Measurements from ENCODE around the gene SCRN2.

The SCRN2 gene

DNA sequence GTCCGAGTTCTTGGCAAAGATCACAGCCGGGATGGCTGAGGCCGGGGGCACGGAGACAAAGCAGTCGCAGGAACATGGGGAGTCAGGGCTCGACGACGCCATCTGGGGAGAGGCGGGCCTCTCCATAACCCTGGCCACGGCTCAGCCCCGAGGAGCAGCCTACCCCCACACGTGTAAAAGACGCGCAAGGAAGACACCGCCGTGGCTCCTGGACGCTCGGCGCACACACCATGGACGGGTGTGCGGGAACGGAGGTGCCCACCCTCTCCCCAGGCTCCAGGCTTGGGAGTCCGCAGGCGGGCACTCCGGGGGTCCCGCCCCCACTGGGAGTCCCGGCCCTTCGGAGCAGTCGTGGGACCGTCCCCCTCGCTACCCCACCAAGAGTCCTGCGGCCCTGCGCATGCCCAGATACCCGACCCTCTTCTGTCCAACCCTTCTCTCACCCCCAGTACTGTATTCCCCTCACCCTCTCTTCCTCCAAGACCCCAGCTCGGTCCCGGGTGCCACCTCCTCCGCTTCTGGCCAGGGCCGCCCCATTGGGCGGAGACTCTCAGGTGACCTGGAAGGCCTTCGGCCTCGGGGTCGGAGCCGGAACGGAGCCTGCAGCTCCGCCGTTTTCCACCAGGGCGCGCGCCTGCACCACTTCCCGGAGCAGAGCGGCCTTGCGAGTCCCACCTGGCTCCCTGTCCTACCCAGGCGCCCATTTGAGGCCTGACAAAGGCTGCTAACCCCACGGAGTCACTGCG lies at the start of gene SCRN2:
Gene SCRN2, minus strand, starts transcription at position 532 of the 746 bp plus-strand sequence. Its CDS starts 430 bp downstream, at position 102.
- DNase-seq (ENCODE audit: low read depth): peak; percentile 76

DNA sequence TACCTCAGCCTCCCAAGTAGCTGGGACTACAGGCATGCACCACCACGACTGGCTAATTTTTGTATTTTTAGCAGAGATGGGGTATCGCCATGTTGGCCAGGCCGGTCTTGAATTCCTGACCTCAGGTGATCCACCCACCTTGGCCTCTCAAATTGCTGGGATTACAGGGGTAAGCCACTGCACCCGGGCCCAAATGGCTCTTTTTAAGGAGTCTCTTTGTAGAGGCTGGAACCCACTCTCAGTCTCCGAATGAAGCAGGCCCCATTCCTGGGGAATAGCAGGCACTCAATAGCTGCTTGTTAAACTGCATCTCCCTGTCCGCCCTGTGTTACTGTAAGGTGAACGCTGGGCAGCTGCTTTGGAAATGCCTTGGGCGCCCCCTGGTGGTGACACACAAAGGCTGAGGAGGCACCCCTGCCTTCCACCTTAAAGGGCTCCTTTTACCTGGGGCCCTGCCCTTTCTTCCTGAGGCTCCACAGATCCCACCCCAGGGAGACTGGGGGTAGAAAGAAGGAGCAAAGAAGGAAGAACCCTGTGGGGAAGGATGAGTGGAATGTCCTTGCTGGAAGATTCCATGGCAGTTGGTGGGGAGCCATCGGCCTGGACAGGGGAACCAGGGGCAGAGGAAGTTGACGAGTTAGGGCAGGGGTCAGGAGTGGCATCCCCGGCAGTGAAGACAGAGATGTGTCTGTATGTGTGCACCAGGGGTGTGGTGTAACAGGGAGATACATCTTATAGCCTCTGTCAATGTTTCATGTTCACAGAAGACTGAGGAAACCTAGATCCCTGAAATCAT lies 48.9 kb upstream of the SCRN2 start:
- DNase-seq (ENCODE audit: low read depth): peak; percentile 82

GRCh38 chr17:47888293-47888692 lies 47.2 kb upstream of the SCRN2 start:
- no peak for DNase-seq (ENCODE audit: low read depth)

DNA sequence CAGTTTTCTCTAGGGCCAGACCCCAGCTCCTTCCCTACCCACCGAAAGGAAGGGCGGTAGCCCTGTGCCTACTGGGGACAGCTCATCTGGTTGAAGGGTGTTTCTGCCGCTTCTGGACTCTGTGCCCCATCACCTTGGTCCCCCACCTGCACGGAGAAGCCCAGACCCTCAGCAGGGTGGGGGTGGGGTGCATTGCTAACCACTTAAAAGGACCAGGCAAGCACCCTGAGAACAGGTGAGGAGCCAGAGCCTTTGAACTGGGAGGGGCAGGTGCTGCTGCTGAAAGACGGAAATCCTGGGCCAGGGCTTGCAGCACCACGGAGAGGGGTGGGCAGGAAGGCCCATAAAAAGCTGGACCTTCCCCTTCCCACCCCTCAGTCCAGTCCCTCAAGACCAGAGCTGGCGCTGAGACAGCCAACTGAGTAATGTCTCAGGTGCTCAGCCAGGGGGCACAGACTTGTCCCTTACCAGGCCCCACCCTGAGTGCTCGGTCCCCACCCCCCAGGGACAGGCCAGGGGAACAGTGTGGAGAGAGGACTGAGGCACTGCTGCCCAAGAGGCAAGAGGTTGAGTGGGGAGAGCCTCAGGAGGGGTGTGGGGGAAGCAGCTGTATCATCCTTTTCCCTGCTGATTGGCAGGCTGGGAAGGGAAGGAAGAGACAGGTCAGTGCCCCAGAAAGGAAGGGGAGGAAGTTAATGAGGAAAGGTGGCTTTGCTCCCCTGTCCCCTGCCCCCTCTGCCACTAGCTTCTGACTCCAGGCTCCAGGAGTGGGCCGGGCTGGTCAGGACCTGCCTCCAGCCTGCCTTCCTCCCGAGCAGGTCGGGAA lies 44.0 kb upstream of the SCRN2 start:
- no peak for DNase-seq (ENCODE audit: low read depth)

DNA sequence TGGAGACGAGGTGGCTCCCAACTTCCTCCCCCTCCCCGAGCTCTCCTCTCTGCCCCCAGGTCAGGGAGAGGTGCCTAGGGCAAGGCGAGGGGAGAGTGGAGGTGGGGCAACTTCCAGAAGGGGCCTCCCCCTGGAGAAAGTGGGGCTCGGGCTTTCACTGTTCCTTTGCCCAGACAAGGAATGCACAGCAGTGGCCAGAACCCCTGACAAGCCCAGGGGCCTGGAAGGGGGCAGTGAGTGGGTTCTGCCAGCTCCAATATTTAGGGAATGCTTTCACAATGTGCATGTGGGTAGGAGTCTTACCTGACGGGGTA lies 43.3 kb upstream of the SCRN2 start:
- DNase-seq (ENCODE audit: low read depth): no peak

- no peak for DNase-seq (ENCODE audit: low read depth)
Measured at GRCh38 chr17:47883589-47884426, 42.7 kb upstream of the SCRN2 start.

- DNase-seq (ENCODE audit: low read depth): no peak
Measured at GRCh38 chr17:47882695-47883588, 41.9 kb upstream of the SCRN2 start.

DNA sequence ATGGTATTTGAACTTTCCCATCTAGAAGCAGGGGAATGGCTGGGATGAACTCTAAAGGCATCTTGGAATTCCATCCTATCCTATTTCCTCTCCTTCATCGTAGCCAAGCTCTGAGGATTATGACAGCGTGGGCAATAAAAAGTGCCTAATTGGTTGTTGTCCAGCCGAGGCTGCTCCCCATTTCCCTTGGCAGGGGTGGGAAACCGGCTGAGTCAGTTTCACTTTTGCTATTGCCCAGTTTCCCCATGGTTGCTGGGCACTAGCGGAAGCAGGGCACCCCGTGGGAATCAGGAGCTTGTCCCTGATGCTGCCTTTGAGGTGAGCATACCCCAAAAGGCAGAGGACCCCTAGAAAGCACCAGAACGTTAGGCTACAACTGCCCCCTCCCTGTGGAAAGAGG lies 41.2 kb upstream of the SCRN2 start:
- no peak for DNase-seq (ENCODE audit: low read depth)

DNA sequence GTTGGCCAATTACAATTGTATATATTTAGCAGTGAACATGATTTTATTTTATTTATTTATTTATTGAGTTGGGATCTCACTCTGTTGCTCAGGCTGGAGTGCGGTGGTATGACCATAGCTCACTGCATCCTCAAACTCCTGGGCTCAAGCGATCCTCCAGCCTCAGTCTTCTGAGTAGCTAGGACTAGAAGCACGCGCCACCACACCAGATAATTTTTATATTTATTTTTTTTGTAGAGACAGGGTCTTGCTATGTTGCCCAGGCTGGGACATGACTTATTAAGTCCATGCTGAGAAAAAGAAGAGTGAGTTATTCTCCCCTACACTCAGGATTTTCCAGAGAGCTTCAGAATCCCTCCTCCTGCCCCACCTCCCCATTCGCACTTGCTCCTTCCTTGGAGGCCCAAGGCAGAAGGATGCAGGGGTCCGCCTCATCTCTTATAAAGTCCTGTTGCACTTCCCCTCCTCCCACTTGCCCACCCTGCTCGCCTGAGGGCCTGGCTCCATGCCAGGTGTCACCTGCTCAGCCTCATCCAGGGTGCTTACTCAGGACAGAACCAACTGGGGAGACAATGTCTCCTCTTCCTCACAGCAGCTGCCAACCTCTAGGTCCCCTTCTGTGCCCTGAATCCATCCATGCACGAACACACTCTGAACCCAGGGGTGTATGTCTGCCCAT lies 38.8 kb upstream of the SCRN2 start:
- no peak for DNase-seq (ENCODE audit: low read depth)

GRCh38 chr17:47879028-47879585 lies 38.0 kb upstream of the SCRN2 start:
- DNase-seq (ENCODE audit: low read depth): no peak

DNA sequence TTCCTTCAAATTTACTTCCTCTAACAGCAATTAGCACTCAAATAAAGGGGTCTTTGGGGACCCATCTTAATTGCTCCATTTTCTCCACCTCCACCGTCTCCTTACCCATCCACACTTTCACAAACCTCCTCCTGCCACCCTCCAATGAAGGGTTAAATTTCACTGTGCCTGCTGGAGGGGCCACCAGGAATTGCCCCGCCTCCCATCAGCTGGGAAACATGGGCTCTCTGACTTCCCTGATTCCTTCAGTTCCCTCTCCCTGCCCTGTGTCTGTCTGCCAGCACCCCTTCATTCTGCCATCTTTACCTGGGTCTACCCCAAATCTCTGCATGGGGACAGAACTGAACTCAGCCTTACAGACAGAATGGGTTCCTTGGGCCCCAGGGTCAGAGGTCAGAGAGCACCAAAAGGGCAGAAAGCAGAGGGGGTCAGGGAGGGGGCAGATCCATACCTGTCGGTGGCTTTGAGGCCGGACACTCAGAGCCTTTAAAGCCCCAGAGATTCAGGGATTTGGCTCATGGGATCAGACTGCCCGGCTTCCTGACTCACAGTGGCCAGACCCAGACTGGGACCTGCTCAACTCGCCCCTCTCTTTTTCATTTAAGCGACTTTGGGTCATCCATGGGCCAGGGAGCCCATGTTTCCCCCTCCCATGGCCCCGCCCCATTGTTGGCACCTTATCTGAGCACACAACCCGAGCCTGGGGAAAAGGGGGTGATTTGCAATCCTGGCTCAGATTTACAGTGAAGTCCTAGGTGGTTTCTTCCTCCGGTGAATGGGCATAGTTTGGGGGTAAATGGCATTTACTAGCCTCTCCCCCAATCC lies 37.3 kb upstream of the SCRN2 start:
- DNase-seq (ENCODE audit: low read depth): no peak

DNA sequence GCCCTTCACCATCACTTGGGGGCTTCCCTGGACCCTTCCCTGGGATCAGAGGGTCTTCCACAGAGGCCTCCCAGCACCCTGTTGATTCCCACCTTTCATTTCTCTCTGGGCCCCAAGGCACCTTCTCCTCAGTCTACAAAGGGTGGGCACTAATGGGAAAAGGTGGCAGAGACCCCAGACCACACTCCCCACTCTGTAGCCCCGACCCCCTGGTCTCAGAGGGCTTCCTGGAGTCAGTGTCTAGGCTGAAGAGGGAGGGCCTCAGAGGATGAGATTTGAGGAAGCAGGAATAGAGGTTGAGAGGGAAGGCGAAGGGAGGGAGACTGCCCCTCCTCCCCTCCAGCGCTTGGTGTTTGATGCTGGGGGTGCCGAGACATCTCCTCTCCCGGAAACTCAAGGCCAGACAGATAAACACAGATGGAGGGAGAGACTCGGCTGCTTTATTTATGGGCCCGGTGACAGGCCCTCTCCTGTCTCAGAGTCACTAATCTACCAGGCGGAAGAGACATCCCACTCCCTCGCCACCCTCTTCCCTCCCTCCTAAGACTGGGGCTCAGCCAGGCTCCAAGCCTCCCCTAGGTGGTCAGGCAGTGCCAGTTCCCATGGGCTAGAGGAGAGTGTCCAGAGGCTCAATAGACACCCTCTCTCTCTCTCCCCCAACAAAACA lies 36.4 kb upstream of the SCRN2 start:
- DNase-seq (ENCODE audit: low read depth): no peak

- DNase-seq (ENCODE audit: low read depth): no peak
Measured at GRCh38 chr17:47875011-47875985, 34.2 kb upstream of the SCRN2 start.

DNA sequence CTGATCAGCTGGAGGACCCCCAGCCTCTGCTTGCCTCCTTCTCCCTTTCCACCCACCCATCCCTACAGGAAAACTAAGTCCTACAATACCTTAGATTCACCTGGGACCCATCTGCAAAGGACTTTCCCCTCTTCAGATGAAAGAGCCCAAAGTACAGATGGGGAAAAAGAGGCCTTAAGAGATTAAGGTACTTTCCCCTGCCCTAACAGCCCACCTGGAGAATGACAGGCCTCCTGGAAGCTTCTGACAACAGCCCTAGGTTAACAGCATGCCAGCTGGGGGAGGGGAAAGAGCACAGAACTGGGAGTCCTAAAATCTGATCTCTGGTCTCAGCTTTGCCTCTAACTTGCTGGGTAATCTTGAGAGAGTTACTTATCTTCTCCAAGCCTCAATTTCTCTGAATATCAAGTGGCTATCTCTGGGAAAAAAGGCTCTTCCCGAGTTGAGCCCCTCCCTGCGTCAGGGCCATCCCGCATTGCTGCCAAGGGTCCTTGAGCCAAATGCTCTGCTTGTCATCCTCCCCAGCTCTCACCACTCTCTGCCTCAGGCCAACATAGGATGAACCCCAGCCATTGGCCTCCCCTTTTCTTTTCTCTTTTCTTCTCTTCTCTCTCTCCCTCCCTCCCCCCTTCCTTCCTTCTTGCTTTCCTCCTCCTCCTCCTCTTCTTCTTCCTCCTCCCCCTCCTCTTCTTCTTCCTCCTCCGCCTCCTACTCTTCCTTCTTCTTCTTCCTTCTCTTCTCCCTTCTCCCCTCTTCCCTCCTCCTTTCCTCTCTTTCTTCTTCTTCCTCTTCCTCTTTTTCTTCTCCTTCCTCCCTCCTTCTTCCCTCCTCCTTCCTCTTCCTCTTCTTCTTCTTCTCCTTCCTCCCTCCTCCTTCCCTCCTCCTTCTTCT lies 32.4 kb upstream of the SCRN2 start:
- no peak for DNase-seq (ENCODE audit: low read depth)

DNA sequence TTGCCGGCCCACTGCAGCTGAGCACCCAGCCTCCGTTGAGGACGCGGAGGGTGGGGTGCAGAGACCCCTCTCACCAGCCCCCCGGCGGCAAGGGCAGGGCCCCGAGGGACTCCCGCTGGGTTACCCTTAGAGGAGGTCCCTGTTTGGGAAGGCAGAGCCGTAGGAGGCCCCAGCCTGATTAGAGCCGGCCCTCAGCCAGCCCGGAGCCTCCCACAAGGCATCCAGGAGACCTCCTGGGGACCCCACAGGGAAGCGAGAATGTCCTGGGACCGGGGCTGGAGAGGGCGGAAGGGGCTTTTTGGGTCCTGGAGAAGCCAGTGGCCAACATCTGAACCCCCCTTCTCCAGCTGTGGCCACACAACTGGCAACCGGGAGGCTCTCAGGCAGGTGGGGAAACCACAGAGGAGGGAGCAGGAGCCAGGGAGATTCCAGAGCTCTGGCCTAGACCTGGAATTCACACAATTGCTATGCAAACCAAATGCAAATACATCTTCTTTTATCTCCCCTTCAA lies 31.6 kb upstream of the SCRN2 start:
- no peak for DNase-seq (ENCODE audit: low read depth)
